ENCODE results near the gene XPO1.
"Not testable (repeated sequence)": the region's sequence is repeated elsewhere in the genome, so short reads cannot be mapped to it uniquely, and the experiment has no call there.

XPO1 gene

GRCh38 chr2:61538200-61538919 is at the start of gene XPO1:
Gene XPO1, minus strand, starts transcription at chr2:61538356. Its CDS starts 4,459 bp downstream, at chr2:61533897.
- DNase-seq = peak; percentile 92

GRCh38 chr2:61586928-61587327 is 48.8 kb upstream of the XPO1 start:
- DNase-seq = not testable (repeated sequence)

GRCh38 chr2:61585383-61585782 is 47.2 kb upstream of the XPO1 start:
- DNase-seq = no peak

GRCh38 chr2:61584368-61584767 is 46.2 kb upstream of the XPO1 start:
- DNase-seq = not testable (repeated sequence)

- no peak for DNase-seq
These were observed 44.0 kb upstream of the XPO1 start for GRCh38 chr2:61582165-61582564.

- no peak for DNase-seq
These were observed 43.6 kb upstream of the XPO1 start for GRCh38 chr2:61581716-61582115.

GRCh38 chr2:61575447-61575859 is 37.3 kb upstream of the XPO1 start:
- DNase-seq = no peak

GRCh38 chr2:61566566-61566965 is 28.4 kb upstream of the XPO1 start:
- DNase-seq = no peak

GRCh38 chr2:61562615-61563014 is 24.5 kb upstream of the XPO1 start:
- no peak for DNase-seq

GRCh38 chr2:61558160-61558559 is 20.0 kb upstream of the XPO1 start:
- no peak for DNase-seq

GRCh38 chr2:61557381-61557780 is 19.2 kb upstream of the XPO1 start:
- no peak for DNase-seq

- no peak for DNase-seq
These were observed 16.4 kb upstream of the XPO1 start for GRCh38 chr2:61554604-61555003.

- no peak for DNase-seq
These were observed 12.4 kb upstream of the XPO1 start for GRCh38 chr2:61550375-61551209.

- no peak for DNase-seq
These were observed 11.4 kb upstream of the XPO1 start for GRCh38 chr2:61549546-61549945.

- DNase-seq = no peak
These were observed 4.9 kb upstream of the XPO1 start for GRCh38 chr2:61543062-61543461.

GRCh38 chr2:61540167-61540566 is 2.0 kb upstream of the XPO1 start:
- DNase-seq = not testable (repeated sequence)

- no peak for DNase-seq
These were observed 864 bp upstream of the XPO1 start for GRCh38 chr2:61538920-61539520.

GRCh38 chr2:61537950-61538199 is 281 bp downstream of the XPO1 start:
- DNase-seq = no peak

- peak; percentile 19 for DNase-seq
These were observed 743 bp downstream of the XPO1 start for GRCh38 chr2:61537277-61537949.

- DNase-seq = peak; percentile 46
These were observed 1.4 kb downstream of the XPO1 start for GRCh38 chr2:61536572-61537276.

GRCh38 chr2:61536180-61536571 is 2.0 kb downstream of the XPO1 start:
- no peak for DNase-seq

- DNase-seq = no peak
These were observed 2.7 kb downstream of the XPO1 start for GRCh38 chr2:61535449-61535848.

- no peak for DNase-seq
These were observed 3.2 kb downstream of the XPO1 start for GRCh38 chr2:61534926-61535325.

Measured in 8988T (cell line).